Activated naive CD8-positive, alpha-beta T cell (primary cell): ENCODE data around the gene IQCK.

Experiments
- H3K27ac Mint-ChIP-seq: one replicate; pipeline ENCODE4 v1.8.0; 2021; ENCODE audit warnings: mixed read lengths
- H3K27me3 Mint-ChIP-seq: one replicate; pipeline ENCODE4 v1.8.0; 2021; ENCODE audit warnings: mixed read lengths
- H3K36me3 Mint-ChIP-seq: one replicate; pipeline ENCODE4 v1.8.0; 2021; ENCODE audit warnings: mixed read lengths
- H3K4me1 Mint-ChIP-seq: one replicate; pipeline ENCODE4 v1.8.0; 2021; ENCODE audit warnings: low read depth, mixed read lengths
- H3K4me3 Mint-ChIP-seq: one replicate; pipeline ENCODE4 v1.8.0; 2021; ENCODE audit warnings: mild to moderate bottlenecking, mixed read lengths
- H3K9me3 Mint-ChIP-seq: one replicate; pipeline ENCODE4 v1.8.0; 2021; ENCODE audit warnings: low read depth, mixed read lengths

Gene IQCK

GRCh38 chr16:19907161-19907992, 189.3 kb downstream of the IQCK start:
- Mint-ChIP-seq H3K9me3 (no peaks in the 10 kb centered on the region), H3K4me3 (peak overlapping the region; percentile 56), H3K27ac (no peak overlapping the region), H3K36me3 (no peaks in the 10 kb centered on the region), H3K4me1 (peaks cover 7% of the 10 kb centered on the region), H3K27me3 (peaks cover 6% of the 10 kb centered on the region)
